ENCODE data around the gene AKAP13.

DNA sequence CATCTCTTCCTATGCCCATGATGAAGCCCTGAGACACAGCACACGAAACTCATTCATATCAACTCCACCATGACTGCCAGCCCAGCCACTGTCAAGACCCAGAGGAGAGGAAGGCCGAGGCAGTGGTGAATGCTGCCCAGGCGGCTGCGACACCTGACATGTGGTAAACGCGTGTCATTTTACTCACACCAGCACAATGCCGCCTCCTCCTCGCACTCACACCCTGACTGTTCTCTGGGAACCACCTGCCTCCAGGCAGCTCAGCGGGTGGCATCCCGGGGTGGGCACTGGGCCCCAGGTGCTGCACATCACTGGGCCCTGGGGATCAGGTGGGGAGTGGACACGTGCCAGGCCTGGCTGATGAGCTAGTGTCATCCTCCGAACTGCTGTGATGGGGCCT is 392.8 kb downstream of the AKAP13 start:
- TF ChIP-seq, protein P1, sequence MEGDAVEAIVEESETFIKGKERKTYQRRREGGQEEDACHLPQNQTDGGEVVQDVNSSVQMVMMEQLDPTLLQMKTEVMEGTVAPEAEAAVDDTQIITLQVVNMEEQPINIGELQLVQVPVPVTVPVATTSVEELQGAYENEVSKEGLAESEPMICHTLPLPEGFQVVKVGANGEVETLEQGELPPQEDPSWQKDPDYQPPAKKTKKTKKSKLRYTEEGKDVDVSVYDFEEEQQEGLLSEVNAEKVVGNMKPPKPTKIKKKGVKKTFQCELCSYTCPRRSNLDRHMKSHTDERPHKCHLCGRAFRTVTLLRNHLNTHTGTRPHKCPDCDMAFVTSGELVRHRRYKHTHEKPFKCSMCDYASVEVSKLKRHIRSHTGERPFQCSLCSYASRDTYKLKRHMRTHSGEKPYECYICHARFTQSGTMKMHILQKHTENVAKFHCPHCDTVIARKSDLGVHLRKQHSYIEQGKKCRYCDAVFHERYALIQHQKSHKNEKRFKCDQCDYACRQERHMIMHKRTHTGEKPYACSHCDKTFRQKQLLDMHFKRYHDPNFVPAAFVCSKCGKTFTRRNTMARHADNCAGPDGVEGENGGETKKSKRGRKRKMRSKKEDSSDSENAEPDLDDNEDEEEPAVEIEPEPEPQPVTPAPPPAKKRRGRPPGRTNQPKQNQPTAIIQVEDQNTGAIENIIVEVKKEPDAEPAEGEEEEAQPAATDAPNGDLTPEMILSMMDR (IDR thresholded peaks at IDR 0.05): no peak
- TF ChIP-seq POLR2A (IDR thresholded peaks at IDR 0.05): no peak

All from esophagus squamous epithelium (tissue), 4 donors.